ENCODE results near the gene GGPS1. TPM values are rescaled to one million over a fixed set of nuclear protein-coding genes. Genes with fewer than 3 reads are reported as not detected.

Gene GGPS1
- total RNA-seq, 1 donor from 2014 or later = 29.8 TPM

DNA sequence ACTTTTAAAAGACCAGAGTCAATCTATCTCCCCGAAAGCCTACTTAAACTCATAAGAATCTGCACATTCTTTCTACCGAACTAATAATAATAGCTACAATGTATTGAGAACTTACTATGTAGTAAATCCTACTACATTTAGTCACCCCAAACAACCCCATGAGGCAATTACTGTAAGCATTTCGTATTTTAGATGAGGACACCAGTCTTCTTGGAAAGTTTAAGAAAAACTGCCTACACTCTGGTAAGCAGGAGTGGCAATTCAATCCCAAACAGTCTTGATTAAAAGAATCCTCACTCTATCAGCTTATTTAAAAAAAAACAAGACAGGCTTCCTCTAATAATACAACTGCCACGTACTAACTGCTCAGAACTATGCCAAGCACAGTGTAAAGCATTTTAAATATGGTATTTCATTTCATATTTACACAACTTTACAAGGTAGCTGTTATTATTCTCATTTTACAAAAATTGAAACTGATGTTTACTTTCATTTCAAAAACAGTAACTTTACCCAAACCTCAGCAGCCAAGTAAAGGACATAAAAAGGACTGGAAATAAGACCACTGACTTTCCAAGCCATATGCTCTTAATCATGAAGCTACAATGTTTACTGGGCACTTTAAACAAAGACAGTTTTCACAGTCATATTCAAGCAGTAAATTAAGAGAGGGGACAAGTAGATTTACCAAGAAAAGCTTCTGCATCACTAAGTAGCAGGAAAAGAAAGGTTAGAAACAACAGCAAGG, 14.3 kb upstream of the GGPS1 start:
- intact Hi-C loops (cut with micrococcal nuclease) = loop anchor here (1.0 kb wide), 1 partner anchor 10 kb away; no protein-coding TSS in a partner anchor
- peaks cover 21% of the 10 kb centered on the region for H3K36me3 Mint-ChIP-seq (ENCODE audit: low read depth)

DNA sequence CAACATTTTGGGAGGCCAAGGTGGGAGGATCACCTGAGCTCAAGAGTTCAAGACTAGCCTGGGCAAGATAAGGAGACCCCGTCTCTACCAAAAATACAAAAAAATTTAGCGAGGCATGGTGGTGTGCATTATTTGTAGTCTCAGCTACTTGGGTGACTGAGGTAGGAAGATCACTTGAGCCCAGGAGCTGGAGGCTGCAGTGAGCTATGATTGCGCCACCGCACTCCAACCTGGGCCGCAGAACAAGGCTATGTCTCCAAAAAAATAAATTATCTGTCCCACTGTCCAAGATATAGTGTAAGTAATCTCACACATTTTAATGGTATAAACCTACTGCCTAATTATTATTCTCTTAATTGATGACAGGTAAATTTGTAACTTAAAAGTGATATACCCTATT, 13.2 kb upstream of the GGPS1 start:
- Mint-ChIP-seq H3K4me3 (no peak overlapping the region), H3K9me3 (no peaks in the 10 kb centered on the region), H3K27ac (peak overlapping the region; percentile 16), H3K36me3 (ENCODE audit: low read depth) (peaks cover 23% of the 10 kb centered on the region), H3K4me1 (ENCODE audit: low read depth) (peaks cover 66% of the 10 kb centered on the region), H3K27me3 (ENCODE audit: insufficient read depth) (no peaks in the 10 kb centered on the region)
- intact Hi-C loops (cut with micrococcal nuclease) = no loop called here
- DNase-seq (ENCODE audit: low spot score) = no peak

More for the DNA sequence above, 14.3 kb upstream of the GGPS1 start:
- Mint-ChIP-seq H3K4me1 (ENCODE audit: low read depth) (peaks cover 64% of the 10 kb centered on the region), H3K27ac (peak overlapping the region; percentile 46), H3K4me3 (peak overlapping the region; percentile 57), H3K9me3 (no peaks in the 10 kb centered on the region), H3K27me3 (ENCODE audit: insufficient read depth) (no peaks in the 10 kb centered on the region)
- no peak for DNase-seq (ENCODE audit: low spot score)

DNA sequence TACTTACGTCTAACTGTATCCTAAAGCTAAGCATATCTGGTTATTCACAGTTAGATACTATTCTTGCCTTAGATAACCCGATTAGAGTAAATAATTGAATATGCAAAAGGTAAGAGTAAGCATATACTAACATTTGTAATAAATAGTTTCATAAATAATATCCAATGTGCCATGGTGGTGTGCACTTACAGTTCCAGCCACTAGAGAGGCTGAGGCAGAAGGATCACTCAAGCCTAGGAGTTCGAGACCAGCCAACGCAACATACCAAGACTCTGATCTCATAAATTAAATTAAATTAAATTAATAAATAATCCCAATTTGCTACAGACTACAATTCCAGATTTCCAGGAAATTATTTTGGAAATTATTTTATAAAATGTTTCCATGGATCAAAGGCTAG, 12.6 kb upstream of the GGPS1 start:
- Mint-ChIP-seq H3K4me1 (ENCODE audit: low read depth) (peaks cover 67% of the 10 kb centered on the region), H3K4me3 (no peak overlapping the region), H3K27me3 (ENCODE audit: insufficient read depth) (no peaks in the 10 kb centered on the region), H3K36me3 (ENCODE audit: low read depth) (peaks cover 28% of the 10 kb centered on the region), H3K27ac (peak overlapping the region; percentile 16), H3K9me3 (no peaks in the 10 kb centered on the region)
- intact Hi-C loops (cut with micrococcal nuclease) = loop anchor here (2.0 kb wide), 1 partner anchor 17 kb away; no protein-coding TSS in a partner anchor
- DNase-seq (ENCODE audit: low spot score) = no peak

DNA sequence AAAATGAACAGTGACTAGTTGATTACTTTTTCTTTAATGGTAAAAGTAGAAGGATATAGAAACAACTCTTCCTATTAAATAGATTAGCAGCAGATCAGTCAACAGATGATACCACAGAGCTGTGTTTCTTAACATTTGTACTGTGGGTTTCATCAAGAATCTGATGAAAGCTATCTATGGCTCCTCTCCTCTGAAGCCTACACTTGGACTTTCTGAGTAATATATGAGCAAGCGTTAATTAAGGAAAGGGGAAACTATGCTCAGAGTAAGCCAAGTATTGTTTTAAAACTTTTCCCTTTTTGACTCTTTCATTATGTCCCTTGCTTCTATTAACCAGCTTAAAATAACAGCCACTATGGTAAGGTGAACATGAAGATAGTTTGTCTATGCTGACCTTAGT, 11.2 kb upstream of the GGPS1 start:
- DNase-seq (ENCODE audit: low spot score) = no peak
- H3K36me3 Mint-ChIP-seq (ENCODE audit: low read depth) = peaks cover 31% of the 10 kb centered on the region
- no peak overlapping the region for H3K4me3 Mint-ChIP-seq
- intact Hi-C loops (cut with micrococcal nuclease) = loop anchor here (1.0 to 2.0 kb wide), 2 partner anchors 9 to 18 kb away; no protein-coding TSS in a partner anchor
- no peaks in the 10 kb centered on the region for H3K9me3 Mint-ChIP-seq
- H3K27me3 Mint-ChIP-seq (ENCODE audit: insufficient read depth) = no peaks in the 10 kb centered on the region
- peak overlapping the region; percentile 49 for H3K27ac Mint-ChIP-seq
- H3K4me1 Mint-ChIP-seq (ENCODE audit: low read depth) = peaks cover 71% of the 10 kb centered on the region

DNA sequence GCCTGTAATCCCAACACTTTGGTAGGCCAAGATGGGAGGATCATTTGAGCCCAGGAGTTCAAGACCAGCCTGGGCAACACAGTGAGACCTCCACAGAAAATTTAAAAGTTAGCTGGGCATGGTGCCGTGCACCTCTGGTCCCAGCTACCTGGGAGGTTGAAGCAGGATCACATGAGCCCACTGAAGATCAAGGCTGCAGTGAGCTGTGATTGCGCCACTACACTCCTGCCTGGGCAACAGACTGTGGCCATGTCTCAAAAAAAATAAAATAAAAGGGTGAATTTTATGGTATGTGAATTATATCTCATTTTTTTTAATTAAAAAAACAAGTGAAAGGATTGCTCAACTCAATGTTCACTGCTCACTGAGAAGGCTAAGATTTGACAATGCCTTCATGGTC, 9.1 kb upstream of the GGPS1 start:
- intact Hi-C loops (cut with micrococcal nuclease) = no loop called here
- no peak overlapping the region for H3K27ac Mint-ChIP-seq

DNA sequence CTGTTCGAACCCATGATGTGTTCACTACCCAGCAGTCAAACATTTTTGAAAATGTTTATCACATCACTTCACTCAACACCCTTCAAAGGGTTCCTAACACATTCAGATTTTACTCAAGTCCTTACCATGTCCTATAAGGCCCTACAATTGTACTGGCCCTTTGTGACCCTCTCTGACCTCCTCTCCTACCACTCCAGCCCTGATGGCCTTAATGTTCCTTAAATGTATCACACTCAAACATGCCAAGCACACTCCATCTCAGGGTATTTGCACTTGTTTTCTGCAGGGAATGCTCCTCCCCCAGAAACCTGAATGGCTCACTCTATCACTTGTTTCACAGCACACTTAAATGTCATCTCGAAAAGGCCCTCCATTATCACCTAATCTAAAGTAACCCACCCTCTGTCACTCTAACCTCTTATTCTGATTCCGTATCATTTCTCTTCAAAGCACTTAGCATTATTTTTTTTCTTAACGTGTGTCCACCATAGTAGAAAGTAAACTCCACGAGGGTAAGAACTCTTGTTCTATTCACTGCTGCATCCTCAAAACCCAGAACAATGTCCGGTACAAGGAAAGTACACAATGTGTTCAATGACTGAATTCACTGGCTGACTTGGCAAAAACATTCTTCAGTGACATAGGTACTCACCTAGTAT, 7.7 kb upstream of the GGPS1 start:
- Mint-ChIP-seq H3K36me3 (ENCODE audit: low read depth) (peaks cover 34% of the 10 kb centered on the region), H3K27ac (peak overlapping the region; percentile 26), H3K9me3 (no peaks in the 10 kb centered on the region), H3K27me3 (ENCODE audit: insufficient read depth) (no peaks in the 10 kb centered on the region), H3K4me1 (ENCODE audit: low read depth) (peaks cover 59% of the 10 kb centered on the region), H3K4me3 (no peak overlapping the region)
- DNase-seq (ENCODE audit: low spot score) = no peak
- intact Hi-C loops (cut with micrococcal nuclease) = no loop called here

More for the DNA sequence above, 9.1 kb upstream of the GGPS1 start:
- H3K4me1 Mint-ChIP-seq (ENCODE audit: low read depth) = peaks cover 62% of the 10 kb centered on the region
- H3K4me3 Mint-ChIP-seq = no peak overlapping the region
- H3K36me3 Mint-ChIP-seq (ENCODE audit: low read depth) = peaks cover 31% of the 10 kb centered on the region
- H3K27me3 Mint-ChIP-seq (ENCODE audit: insufficient read depth) = no peaks in the 10 kb centered on the region
- DNase-seq (ENCODE audit: low spot score) = no peak
- H3K9me3 Mint-ChIP-seq = no peaks in the 10 kb centered on the region

DNA sequence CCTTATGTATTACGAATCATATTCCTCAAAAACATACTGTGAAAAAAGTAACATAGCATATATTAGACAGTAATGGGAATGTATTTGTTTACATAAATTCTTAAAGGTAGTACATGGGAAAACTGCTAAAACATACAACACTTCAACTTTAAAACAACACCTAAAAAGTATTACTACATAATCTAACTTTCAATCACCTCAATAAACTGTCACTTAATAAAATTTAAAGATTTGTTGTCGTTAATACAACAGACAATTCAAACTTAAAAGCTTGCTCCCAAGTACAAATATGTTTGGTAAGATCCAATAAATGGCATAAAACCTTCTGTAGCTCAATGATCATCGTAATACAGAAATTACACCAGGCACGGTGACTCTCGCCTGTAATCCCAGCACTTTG, 4.1 kb upstream of the GGPS1 start:
- Mint-ChIP-seq H3K36me3 (ENCODE audit: low read depth) (peaks cover 29% of the 10 kb centered on the region), H3K27ac (peak overlapping the region; percentile 22), H3K4me3 (peak overlapping the region; percentile 70), H3K9me3 (no peaks in the 10 kb centered on the region), H3K4me1 (ENCODE audit: low read depth) (peaks cover 52% of the 10 kb centered on the region), H3K27me3 (ENCODE audit: insufficient read depth) (no peaks in the 10 kb centered on the region)
- intact Hi-C loops (cut with micrococcal nuclease) = no loop called here
- DNase-seq (ENCODE audit: low spot score) = no peak

DNA sequence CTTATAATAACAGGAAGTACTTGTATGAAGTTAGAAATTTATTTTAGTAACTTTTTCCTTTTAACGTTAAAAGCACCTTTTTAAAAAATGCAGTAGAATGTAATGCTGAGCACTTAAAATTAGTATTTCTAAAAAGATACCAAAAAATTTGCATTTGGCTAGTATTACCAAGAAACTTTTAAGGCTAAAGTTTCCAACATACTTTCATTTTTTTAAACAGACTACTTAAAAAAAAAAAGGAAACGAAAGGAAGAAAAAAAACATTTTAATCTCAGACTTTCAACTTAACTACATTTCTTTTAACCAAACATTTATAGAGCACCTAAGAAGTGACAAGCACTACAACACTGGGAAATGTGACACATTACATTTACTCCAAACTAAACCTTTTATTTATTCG, 3.2 kb upstream of the GGPS1 start:
- Mint-ChIP-seq H3K4me3 (peak overlapping the region; percentile 98), H3K27ac (peak overlapping the region; percentile 49)
- intact Hi-C loops (cut with micrococcal nuclease) = loop anchor here (5.0 kb wide), 2 partner anchors 363 to 372 kb away; no protein-coding TSS in a partner anchor

DNA sequence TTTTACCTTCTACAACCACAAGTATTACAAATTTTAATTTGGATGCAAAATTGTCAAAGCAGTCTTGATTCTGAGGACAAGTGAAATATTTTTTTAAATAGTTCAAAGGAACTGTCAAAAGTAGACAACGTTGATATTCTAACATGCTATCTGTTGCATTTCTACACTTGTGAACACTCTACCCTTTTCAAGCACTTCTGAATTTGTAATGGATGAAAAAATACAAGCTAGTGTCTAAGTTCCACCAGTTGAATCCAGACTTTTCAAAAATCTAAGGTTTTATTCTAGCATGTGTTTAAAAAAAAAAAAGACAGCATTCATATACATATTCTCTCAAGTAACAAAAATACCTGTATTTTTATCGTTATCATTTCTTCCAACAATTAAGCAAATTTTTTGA, 2.5 kb upstream of the GGPS1 start:
- no peaks in the 10 kb centered on the region for H3K9me3 Mint-ChIP-seq
- DNase-seq (ENCODE audit: low spot score) = no peak
- H3K27ac Mint-ChIP-seq = peak overlapping the region; percentile 96
- H3K27me3 Mint-ChIP-seq (ENCODE audit: insufficient read depth) = no peaks in the 10 kb centered on the region
- H3K36me3 Mint-ChIP-seq (ENCODE audit: low read depth) = peaks cover 27% of the 10 kb centered on the region
- H3K4me3 Mint-ChIP-seq = peak overlapping the region; percentile 98
- intact Hi-C loops (cut with micrococcal nuclease) = loop anchor here (1.0 to 5.0 kb wide), 3 partner anchors 9 to 371 kb away; no protein-coding TSS in a partner anchor
- H3K4me1 Mint-ChIP-seq (ENCODE audit: low read depth) = peaks cover 44% of the 10 kb centered on the region

More for the DNA sequence above, 3.2 kb upstream of the GGPS1 start:
- no peaks in the 10 kb centered on the region for H3K9me3 Mint-ChIP-seq
- peaks cover 28% of the 10 kb centered on the region for H3K36me3 Mint-ChIP-seq (ENCODE audit: low read depth)
- H3K27me3 Mint-ChIP-seq (ENCODE audit: insufficient read depth) = no peaks in the 10 kb centered on the region
- H3K4me1 Mint-ChIP-seq (ENCODE audit: low read depth) = peaks cover 51% of the 10 kb centered on the region
- DNase-seq (ENCODE audit: low spot score) = no peak

DNA sequence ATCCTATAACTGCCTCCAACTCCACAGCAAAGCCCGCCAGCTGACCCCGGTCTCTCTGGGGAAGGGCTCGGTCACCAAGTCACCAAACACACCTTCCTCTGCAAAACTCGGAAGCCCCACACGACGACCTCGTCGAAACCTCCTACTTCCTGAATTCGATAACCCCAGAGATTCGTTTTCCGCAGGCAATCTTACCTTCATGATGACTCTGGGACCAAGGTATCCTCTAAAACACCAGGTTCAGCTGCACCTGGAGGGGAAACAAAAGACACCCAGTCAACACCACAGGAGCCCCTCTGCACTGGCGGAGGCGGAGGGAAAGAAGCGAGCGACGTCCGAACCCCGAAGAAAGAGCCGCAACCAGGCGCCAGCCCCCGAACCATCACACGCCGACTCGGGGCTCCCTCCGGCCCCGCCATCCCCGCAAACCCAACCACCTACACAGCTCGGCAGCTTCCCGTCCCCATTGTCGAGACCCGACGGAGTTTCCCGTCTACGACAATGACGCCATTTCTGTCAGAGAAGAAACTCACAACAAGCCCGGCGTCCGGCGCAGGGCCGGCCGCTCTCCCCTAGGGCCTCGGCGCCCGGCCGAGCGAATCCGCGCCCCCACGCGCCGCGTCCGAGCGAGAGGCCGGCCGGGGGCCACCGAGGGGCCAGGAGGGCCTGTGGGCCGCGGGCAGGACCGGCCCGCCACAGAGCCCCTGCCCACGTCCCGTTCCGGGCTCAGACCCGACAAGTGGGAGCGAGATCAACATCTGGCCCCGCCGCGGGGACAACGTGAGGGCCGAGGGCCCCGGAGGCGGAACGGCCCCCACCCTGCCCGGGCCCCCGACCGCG, 1.4 kb upstream of the GGPS1 start:
- Mint-ChIP-seq H3K27ac (peak overlapping the region; percentile 96), H3K9me3 (no peaks in the 10 kb centered on the region), H3K4me3 (peak overlapping the region; percentile 98), H3K4me1 (ENCODE audit: low read depth) (peaks cover 36% of the 10 kb centered on the region), H3K27me3 (ENCODE audit: insufficient read depth) (no peaks in the 10 kb centered on the region), H3K36me3 (ENCODE audit: low read depth) (peaks cover 29% of the 10 kb centered on the region)
- intact Hi-C loops (cut with micrococcal nuclease) = loop anchor here (1.0 to 5.0 kb wide), 4 partner anchors 10 to 370 kb away; no protein-coding TSS in a partner anchor
- peak; percentile 62 for DNase-seq (ENCODE audit: low spot score)

DNA sequence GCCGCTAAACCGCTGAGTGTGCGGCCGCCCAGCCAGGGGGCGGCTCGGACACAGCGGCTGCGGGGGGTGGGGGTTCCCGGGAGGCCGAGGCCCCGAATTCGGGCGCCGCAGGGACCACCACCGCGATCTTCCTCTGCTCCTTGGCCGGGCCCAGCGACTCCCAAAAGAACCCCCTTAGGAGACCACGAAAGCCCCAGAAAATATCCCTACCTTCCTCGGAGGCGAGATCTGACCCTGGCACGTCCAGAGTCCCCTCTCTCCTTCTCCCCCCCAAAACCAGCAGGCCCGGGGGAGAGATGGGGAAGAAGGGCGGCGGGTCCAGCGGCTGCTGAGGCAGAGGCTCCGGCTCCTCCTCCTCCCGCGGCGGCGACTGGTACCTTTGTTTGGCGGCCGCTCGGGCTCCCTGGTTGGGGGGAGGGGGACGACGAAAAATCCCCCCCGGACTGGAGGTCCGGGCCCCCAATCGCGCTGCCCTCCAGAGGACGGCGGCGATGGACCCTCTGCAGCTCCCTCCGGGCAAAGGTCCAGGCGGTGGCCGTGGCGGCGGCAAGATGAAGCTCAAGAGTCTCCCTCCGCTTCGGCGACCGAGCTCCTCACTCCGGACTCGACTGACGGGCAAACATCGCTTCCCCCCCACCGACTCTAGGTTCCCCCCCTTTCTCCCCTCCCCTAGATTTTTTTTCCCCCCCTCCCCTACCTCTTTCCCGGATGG, 655 bp upstream of the GGPS1 start, which contains the start of gene ARID4B:
TSS of gene ARID4B (minus strand) at position 621 of the 712 bp plus-strand sequence. CDS start 1,260 bp downstream, outside the sequence.
- Mint-ChIP-seq H3K27me3 (ENCODE audit: insufficient read depth) (no peaks in the 10 kb centered on the region), H3K27ac (peak within 1 kb of the TSS; percentile 96), H3K36me3 (ENCODE audit: low read depth) (peaks cover 27% of the 10 kb centered on the region), H3K4me3 (peak within 1 kb of the TSS; percentile 98), H3K4me1 (ENCODE audit: low read depth) (peaks cover 29% of the 10 kb centered on the region), H3K9me3 (no peaks in the 10 kb centered on the region)
- no peak for DNase-seq (ENCODE audit: low spot score)
- intact Hi-C loops (cut with micrococcal nuclease) = loop anchor here (1.0 to 5.0 kb wide), 17 partner anchors 31 to 954 kb away; partner anchors contain the start of genes B3GALNT2, COA6, RBM34 and TARBP1

All from activated T-helper 1 cell treated with anti-CD3 and anti-CD28 coated beads, Interleukin-12 subunit alpha, Interleukin-12 subunit beta, Interleukin-2, Interleukin-4 antibody, amounts not matched to agents 30 ng/mL and 10 ng/mL and 1 ng/mL, durations not matched to agents 14 hours and 24 hours and 36 hours (primary cell).